ENCODE results near the gene OPRM1.

DNA sequence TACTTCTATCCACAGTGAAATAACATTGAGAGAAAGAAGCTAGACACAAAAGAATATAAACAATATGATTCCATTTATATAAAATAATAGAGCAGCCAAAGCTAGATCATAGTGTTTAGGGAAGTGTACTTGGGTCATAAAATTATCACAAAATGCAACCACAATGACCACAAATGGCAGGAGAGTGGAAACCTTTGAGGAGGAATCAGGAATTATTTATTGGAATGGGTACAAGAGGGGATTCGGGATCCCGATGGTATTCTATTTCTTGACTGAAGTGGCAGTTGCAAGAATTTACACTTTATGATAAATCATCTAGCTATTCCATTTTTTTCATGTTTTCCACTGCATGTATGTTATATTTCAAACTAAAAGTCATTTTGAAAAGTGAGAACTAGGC, 241.5 kb downstream of the OPRM1 start:
- TF ChIP-seq POLR2A (IDR thresholded peaks at IDR 0.05) (no peak), EP300 (IDR thresholded peaks at IDR 0.05) (no peak), POLR2AphosphoS5 (IDR thresholded peaks at IDR 0.05) (no peak)
- TF ChIP-seq, protein P1, sequence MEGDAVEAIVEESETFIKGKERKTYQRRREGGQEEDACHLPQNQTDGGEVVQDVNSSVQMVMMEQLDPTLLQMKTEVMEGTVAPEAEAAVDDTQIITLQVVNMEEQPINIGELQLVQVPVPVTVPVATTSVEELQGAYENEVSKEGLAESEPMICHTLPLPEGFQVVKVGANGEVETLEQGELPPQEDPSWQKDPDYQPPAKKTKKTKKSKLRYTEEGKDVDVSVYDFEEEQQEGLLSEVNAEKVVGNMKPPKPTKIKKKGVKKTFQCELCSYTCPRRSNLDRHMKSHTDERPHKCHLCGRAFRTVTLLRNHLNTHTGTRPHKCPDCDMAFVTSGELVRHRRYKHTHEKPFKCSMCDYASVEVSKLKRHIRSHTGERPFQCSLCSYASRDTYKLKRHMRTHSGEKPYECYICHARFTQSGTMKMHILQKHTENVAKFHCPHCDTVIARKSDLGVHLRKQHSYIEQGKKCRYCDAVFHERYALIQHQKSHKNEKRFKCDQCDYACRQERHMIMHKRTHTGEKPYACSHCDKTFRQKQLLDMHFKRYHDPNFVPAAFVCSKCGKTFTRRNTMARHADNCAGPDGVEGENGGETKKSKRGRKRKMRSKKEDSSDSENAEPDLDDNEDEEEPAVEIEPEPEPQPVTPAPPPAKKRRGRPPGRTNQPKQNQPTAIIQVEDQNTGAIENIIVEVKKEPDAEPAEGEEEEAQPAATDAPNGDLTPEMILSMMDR (IDR thresholded peaks at IDR 0.05), result no peak
